Stomach (tissue), 9 donors: ENCODE measurements around the gene LYPLA2. TPM values are rescaled to one million over a fixed set of nuclear protein-coding genes. Genes with fewer than 3 reads are reported as not detected.

Experiments
- DNase-seq, 2 donors: peaks; one replicate each; pipeline versions ENCODE4 v3.0.0 to v3.0.0-alpha.2; 2013 to 2019
- H3K27ac ChIP-seq, 5 donors: fragments of 200-600 bp in 4 of 5; sonication (generic) in 4 of 5; one replicate each; pipeline ENCODE4 v1.5.1; 2013 to 2019; ENCODE audit warnings: mild to moderate bottlenecking in 1 of 5, moderate library complexity in 1 of 5
- H3K27me3 ChIP-seq, 3 donors: fragments of 200-600 bp; sonication (generic); one replicate each; pipeline ENCODE4 v1.5.1; 2017 to 2019; ENCODE audit warnings: mixed run types in 1 of 3
- H3K36me3 ChIP-seq, 4 donors: fragments of 200-600 bp; sonication (generic); 1 replicate in 3 of 4; 2 replicates in 1 of 4; pipeline ENCODE4 v1.5.1; 2016 to 2019
- H3K4me1 ChIP-seq, 4 donors: fragments of 200-600 bp; sonication (generic); one replicate each; pipeline ENCODE4 v1.5.1; 2016 to 2019
- H3K4me3 ChIP-seq, 4 donors: fragments of 200-600 bp; sonication (generic) in 3 of 4; one replicate each; pipeline ENCODE4 v1.5.1; 2016 to 2019; ENCODE audit warnings: mild to moderate bottlenecking in 1 of 4
- H3K9me3 ChIP-seq, 4 donors: fragments of 200-600 bp; sonication (generic); one replicate each; pipeline ENCODE4 v1.5.1; 2016 to 2019
- CTCF ChIP-seq, 7 experiments: fragments of 450-650 bp in 4 of 7; fragments of 200-600 bp in 3 of 7; sonication (generic) in 3 of 7; IDR thresholded peaks; one replicate each; pipeline ENCODE4 v1.5.1; 2016 to 2019; ENCODE audit warnings: antibody characterized with exemption in 7 of 7, control low read depth in 2 of 7, mild to moderate bottlenecking in 1 of 7
- EP300 ChIP-seq: sonication (generic); formaldehyde crosslinking; IDR thresholded peaks from one replicate; pipeline ENCODE4 v1.6.1; 2017; ENCODE audit warnings: antibody characterized with exemption
- POLR2A ChIP-seq, 4 donors: fragments of 450-650 bp; IDR thresholded peaks; one replicate each; pipeline ENCODE4 v1.6.1; 2016; ENCODE audit warnings: antibody characterized with exemption in 4 of 4, control low read depth in 2 of 4, mild to moderate bottlenecking in 1 of 4, moderate library complexity in 1 of 4
- POLR2AphosphoS5 ChIP-seq, 3 donors: sonication (generic); formaldehyde crosslinking; IDR thresholded peaks; one replicate each; pipeline ENCODE4 v1.6.1; 2016; ENCODE audit warnings: antibody characterized with exemption in 3 of 3
- WGBS, 5 donors: extraction: QIAGEN DNeasy Blood & Tissue Kit in 3 of 5; methylation state at CpG; one replicate each; pipeline versions ENCODE4 v1.1.5 to v1.1.7; 2013 to 2018; 5-methylcytosine and 5-hydroxymethylcytosine counted together
- intact Hi-C: fragments of 100-400 bp; cut with DNase I; formaldehyde crosslinking; loops from one replicate; pipeline ENCODE4 v1.15.1; 2023; ENCODE audit warnings: low total_unique reads
- polyA plus RNA-seq, 3 donors: library from polyadenylated mRNA; stranded (reverse); fragments of 200-250 nt; gene quantifications; one replicate each; pipeline ENCODE4 v1.2.3, GENCODE V29; 2013
- total RNA-seq, 5 donors: library from RNA; depleted of rRNA; stranded (reverse); fragments of >200 nt; gene quantifications; one replicate each; pipeline versions ENCODE4 v1.1.0 to v1.2.3, GENCODE V29; 2014 to 2016
- donor health status: healthy with polysubstance abuse.
- donor health status: Bipolar disorder and iron deficiency.
- donor health status: healthy.

Gene LYPLA2
- total and polyA plus RNA-seq, 8 donors, result 29.0 to 85.2 (median 64.3) TPM

DNA sequence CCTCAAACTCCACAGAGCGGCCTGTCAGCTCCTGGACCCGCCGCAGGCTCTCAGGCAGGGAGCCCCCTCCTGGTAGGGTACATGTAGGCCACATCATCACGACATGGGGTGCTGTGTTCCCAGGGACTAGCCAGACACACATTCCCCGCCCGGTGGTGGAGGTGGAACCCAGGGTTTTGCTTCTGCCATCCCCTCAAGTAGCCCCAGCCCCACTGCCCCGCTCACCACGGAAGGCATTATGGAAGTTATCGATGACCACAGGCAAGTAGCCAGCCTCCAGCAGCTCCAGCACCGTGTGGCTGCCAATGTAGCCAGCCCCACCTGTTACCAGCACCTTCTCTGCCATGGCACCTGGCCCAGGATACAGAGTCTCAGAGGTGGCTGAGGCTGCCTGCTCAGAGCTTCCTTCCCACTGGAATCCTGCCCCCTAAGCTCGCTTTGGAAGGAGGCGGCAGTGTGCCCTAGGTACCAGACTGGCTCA lies 7.8 kb downstream of the LYPLA2 start:
- intact Hi-C loops, result no loop called here
- Histone ChIP-seq H3K27me3 (no peaks in the 10 kb centered on the region), H3K4me1 (peaks cover 61 to 77% (median 70%) of the 10 kb centered on the region in 4 donors)

DNA sequence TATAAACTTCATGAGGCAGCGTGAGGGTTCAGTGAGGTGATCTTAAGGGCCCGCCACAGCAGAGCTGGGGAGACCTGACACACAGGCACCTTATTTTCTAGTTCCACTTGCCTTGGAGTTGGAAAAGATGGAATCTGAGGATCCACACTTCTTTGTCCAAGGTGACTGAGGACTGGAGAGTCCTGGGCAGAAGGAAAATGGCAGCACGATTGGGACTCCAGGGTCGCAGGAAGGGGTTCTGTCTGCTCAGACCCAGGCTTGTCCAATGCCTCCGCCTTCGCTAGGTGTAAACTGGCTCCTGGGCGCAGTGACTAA lies 8.3 kb downstream of the LYPLA2 start:
- peak in 1 of 4 donors; percentile 26 for TF ChIP-seq POLR2A (IDR thresholded peaks at IDR 0.05)
- no peak for TF ChIP-seq CTCF (IDR thresholded peaks at IDR 0.05)
- Histone ChIP-seq H3K27ac (peak overlapping the region; percentile 91 to 98 (median 96)), H3K27me3 (no peaks in the 10 kb centered on the region), H3K4me1 (peaks cover 56 to 72% (median 65%) of the 10 kb centered on the region in 4 donors), H3K36me3 (peaks cover 20 to 59% (median 50%) of the 10 kb centered on the region in 4 donors), H3K9me3 (no peaks in the 10 kb centered on the region), H3K4me3 (peak overlapping the region; percentile 72 to 88 (median 84))
- WGBS, 5 donors, result 27 to 54% (median 43%) methylated on average over 7 of the region's 7 CpGs
- no peak for DNase-seq
- intact Hi-C loops, result no loop called here

More for the DNA sequence above, 7.8 kb downstream of the LYPLA2 start:
- Histone ChIP-seq H3K36me3 (peaks cover 25 to 59% (median 53%) of the 10 kb centered on the region in 4 donors), H3K27ac (peak overlapping the region; percentile 91 to 98 (median 96)), H3K9me3 (no peaks in the 10 kb centered on the region), H3K4me3 (peak overlapping the region; percentile 72 to 88 (median 84))
- peak; percentile 24 to 83 for DNase-seq
- 25 to 70% (median 60%) methylated on average over 9 to 12 of the region's 12 CpGs for WGBS, 5 donors
- TF ChIP-seq EP300 (no peak), CTCF (IDR thresholded peaks at IDR 0.05) (no peak), POLR2A (IDR thresholded peaks at IDR 0.05) (no peak), POLR2AphosphoS5 (IDR thresholded peaks at IDR 0.05) (no peak)

GRCh38 chr1:23799570-23800399 lies 8.8 kb downstream of the LYPLA2 start:
- DNase-seq, result peak; percentile 93 to 95
- Histone ChIP-seq H3K27me3 (no peaks in the 10 kb centered on the region), H3K4me3 (peak overlapping the region; percentile 72 to 88 (median 84)), H3K27ac (peak overlapping the region; percentile 91 to 98 (median 96)), H3K4me1 (peaks cover 50 to 66% (median 59%) of the 10 kb centered on the region in 4 donors), H3K36me3 (peaks cover 14 to 58% (median 46%) of the 10 kb centered on the region in 4 donors), H3K9me3 (no peaks in the 10 kb centered on the region)
- TF ChIP-seq POLR2AphosphoS5 (IDR thresholded peaks at IDR 0.05), result peak; percentile 54 to 96 (median 92)
- no peak for TF ChIP-seq CTCF (IDR thresholded peaks at IDR 0.05)
- TF ChIP-seq POLR2A (IDR thresholded peaks at IDR 0.05), result peak in 2 of 4 donors; percentile 37 to 53
- intact Hi-C loops, result no loop called here
- WGBS, 5 donors, result 1 to 5% (median 2%) methylated on average over 16 to 48 of the region's 48 CpGs

DNA sequence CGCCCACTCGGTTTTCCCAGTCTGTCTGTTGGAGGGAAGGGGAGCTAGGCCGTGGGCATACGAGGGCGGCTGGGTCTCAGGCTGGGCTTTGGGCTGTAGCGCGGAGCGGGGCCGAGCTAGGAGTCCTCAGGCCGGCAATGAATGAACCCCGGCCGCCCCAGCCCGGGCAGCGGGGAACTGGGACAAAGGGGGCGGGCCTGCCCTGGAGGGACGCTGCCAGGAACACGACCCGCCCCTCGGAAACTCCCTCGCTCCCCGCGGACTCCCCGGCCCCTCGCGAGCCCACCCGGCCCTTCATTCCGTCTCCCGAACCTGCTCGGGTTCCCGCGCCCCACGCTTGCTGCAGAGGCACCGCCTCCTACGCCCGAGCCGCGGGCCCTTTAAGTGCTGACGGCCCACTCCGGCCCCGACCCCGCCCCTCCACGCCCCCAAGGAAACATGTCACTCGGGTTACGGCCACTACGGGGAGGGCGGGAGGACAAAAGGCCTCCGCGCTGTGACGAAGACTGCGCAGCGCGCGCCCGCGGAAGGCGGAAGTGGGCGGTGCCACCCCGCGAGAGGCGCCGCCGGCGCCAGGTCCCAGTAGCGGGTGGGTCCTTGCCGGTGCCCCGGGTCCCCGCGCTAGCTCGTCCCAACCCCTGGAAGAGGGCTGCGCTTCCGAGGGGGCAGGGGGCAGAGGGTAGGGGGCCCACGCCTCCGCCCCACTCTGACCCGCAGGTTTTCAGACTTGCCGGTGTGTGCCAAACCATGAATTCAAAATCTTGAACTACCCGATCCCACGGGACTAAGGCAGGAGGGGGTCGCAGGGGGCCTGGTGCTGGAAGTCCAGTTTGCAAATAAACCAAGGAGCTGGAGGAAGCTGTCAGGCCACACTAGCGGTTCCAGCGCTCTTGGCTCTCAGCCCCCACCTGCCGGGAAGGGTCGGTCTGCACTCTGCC lies 9.7 kb downstream of the LYPLA2 start, which contains the start of gene GALE:
TSS of gene GALE (minus strand) at position 355 of the 938 bp plus-strand sequence. CDS start 1,747 bp downstream, outside the sequence.
- peak; percentile 98 to 99 for DNase-seq
- intact Hi-C loops, result no loop called here
- H3K4me1 ChIP-seq, result peaks cover 47 to 60% (median 54%) of the 10 kb centered on the region in 4 donors
- peaks cover 10 to 58% (median 41%) of the 10 kb centered on the region in 4 donors for H3K36me3 ChIP-seq
- H3K27ac ChIP-seq, result peak within 1 kb of the TSS; percentile 91 to 98 (median 96)
- TF ChIP-seq POLR2AphosphoS5 (IDR thresholded peaks at IDR 0.05) (peak; percentile 92 to 99 (median 93)), CTCF (IDR thresholded peaks at IDR 0.05) (no peak), POLR2A (IDR thresholded peaks at IDR 0.05) (peak in 1 of 4 donors; percentile 31)
- no peaks in the 10 kb centered on the region for H3K27me3 ChIP-seq
- 0 to 2% (median 0%) methylated on average over 39 to 82 of the region's 82 CpGs for WGBS, 5 donors
- peak within 1 kb of the TSS; percentile 72 to 88 (median 84) for H3K4me3 ChIP-seq
- H3K9me3 ChIP-seq, result no peaks in the 10 kb centered on the region
